Measurements from ENCODE around the gene ME1.
A peak's percentile ranks its signal among the peaks of the same experiment; 100 is the strongest.

The ME1 gene

DNA sequence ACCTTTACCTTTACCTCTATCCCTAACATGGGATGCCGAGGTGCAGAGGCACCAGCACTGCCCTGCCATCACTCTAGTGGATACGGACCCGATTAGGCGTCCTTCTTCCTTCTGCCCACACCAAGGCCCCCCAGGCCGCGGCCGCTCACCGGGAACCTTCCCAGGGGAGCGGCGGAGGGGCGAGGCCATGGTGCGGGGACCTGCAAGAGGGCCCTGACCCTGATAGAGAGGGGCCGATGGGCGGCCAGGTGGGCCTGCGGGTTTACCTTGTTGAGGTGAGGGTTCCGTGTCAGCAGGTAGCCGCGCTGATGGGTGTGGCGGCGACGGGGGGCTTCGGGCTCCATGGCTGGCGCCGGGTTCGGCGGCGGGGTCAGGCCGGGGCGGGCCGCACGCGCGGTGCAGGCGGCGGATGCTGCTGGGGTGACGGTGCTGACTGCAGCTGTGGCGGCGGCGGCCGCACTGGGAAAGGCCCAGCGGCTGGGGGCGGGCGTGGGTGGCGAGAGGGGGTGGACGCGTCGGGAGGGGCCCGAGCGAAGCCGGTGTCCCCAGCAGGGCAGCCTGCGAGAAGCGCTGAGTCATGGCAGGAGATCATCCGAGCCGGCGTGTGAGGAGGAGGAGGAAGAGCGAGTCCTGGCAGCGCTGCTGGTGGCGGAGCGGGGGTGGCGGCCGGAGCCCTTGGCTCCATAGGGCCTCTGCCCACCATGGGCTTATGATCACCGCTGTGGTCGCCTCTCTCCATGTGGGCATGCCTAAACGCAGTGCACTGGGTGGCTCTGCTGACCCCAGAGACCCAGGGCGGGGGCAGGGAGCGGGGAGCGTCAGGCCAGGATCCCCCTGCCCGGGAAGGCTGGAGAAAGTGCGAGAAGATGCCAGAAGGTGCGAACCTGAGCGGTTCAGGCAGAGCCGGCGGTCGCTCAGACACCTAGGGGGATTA lies at the start of gene ME1:
TSS of gene ME1 (minus strand) at position 441 of the 934 bp plus-strand sequence. CDS start at position 344, 97 bp downstream.
- Mint-ChIP-seq H3K4me1 (peaks cover 3 to 7% of the 10 kb centered on the region in 2 donors), H3K9me3 (peaks cover 1 to 5% of the 10 kb centered on the region in 2 donors), H3K36me3 (peaks cover 0 to 3% of the 10 kb centered on the region in 2 donors), H3K27ac (peak within 1 kb of the TSS; percentile 37), H3K4me3 (peak within 1 kb of the TSS in 1 of 2 donors; percentile 69), H3K27me3 (peaks cover 29 to 33% of the 10 kb centered on the region in 2 donors)
- ATAC-seq (replicated peaks) = peak; percentile 68 to 74
- DNase-seq = peak; percentile 1

DNA sequence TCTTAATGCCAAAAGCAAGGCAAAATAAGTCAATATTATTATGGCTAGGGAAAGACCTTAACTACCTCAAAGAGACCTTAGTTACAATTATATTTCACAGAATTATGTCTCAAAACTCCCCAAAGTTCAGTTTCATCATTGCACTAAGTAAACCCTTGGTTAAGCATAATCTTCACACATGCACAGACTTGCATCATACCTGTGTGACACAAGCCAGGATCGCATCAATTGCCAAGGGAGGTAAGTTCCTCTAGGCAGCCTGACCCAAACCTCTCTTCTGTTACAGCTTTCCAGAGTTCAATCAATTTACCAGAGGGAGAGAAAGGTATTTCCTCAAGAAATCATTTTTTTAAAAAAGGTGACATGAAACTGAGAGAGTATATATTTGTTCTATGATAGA lies 49.6 kb upstream of the ME1 start:
- no peak for DNase-seq
- no peak for ATAC-seq (replicated peaks)
- Mint-ChIP-seq H3K4me3 (no peak overlapping the region), H3K36me3 (no peaks in the 10 kb centered on the region), H3K27ac (no peak overlapping the region), H3K4me1 (no peaks in the 10 kb centered on the region), H3K27me3 (peaks cover 0 to 6% of the 10 kb centered on the region in 2 donors), H3K9me3 (peaks cover under 1 to 2% of the 10 kb centered on the region in 2 donors)

DNA sequence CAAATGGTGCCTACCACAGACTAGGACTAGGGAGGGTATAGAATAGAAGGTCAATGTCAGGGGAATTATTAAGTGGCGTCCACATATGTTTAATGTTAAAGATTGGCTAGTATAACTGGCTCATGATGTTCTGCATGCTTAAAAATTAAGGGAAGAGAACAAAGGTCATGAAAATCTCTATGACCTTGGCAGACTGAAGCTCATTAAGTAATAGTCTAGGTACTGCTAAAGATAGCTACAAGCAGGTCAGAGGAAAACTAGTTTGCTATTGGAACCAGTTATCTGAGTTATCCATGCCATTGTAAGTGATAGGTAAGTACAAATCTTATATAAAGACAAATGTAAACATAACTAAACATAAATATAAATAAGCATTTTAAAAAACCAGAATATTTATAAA lies 48.5 kb upstream of the ME1 start:
- Mint-ChIP-seq H3K9me3 (no peaks in the 10 kb centered on the region), H3K27ac (no peak overlapping the region), H3K27me3 (peaks cover 0 to 6% of the 10 kb centered on the region in 2 donors), H3K36me3 (no peaks in the 10 kb centered on the region), H3K4me3 (no peak overlapping the region), H3K4me1 (no peaks in the 10 kb centered on the region)
- DNase-seq = no peak
- no peak for ATAC-seq (replicated peaks)

DNA sequence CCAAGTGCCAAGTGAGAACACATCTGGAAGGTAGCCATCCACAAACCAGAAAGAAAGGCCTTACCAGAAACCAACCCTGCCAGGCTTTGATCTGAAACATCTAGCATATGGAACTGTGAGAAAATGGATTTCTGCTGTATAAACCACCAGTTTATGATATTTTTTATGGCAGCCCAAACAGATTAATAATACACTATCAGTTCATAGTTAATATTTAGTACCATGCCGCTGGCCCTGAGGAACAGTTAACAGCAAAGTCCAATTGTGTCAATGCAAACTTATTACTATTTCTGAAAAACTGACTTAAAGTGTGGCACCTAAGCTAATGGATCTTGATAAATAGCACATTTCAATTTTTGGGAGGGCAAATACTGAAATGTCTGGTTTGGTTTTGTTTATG lies 46.1 kb upstream of the ME1 start:
- DNase-seq (no peak), ATAC-seq (replicated peaks) (no peak)
- Mint-ChIP-seq H3K4me3 (no peak overlapping the region), H3K9me3 (peaks cover 0 to 1% of the 10 kb centered on the region in 2 donors), H3K27ac (no peak overlapping the region), H3K36me3 (no peaks in the 10 kb centered on the region), H3K27me3 (peaks cover 0 to 6% of the 10 kb centered on the region in 2 donors), H3K4me1 (no peaks in the 10 kb centered on the region)

DNA sequence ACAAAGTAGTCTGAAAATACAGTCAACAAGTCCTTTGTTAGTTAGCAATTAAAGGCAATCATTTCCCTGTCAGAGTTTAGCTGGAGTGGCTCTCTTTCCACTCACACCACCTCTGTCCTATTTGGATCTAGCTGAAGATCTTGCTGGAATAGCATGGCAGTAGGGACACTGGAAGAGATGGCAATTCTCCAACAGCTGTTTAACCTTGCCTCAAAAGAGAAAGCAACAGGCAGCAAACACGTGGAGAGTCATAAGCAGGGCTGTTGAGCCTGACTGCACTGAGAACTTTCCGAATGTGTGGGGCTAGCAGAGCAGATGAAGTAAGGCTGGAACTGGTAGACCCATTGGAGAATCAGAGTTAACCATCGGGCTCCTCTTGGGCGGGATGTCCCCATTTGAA lies 43.5 kb upstream of the ME1 start:
- H3K4me3 Mint-ChIP-seq = no peak overlapping the region
- no peaks in the 10 kb centered on the region for H3K4me1 Mint-ChIP-seq
- H3K36me3 Mint-ChIP-seq = no peaks in the 10 kb centered on the region
- ATAC-seq (replicated peaks) = no peak
- no peak for DNase-seq
- peaks cover 0 to 1% of the 10 kb centered on the region in 2 donors for H3K9me3 Mint-ChIP-seq
- no peak overlapping the region for H3K27ac Mint-ChIP-seq
- no peaks in the 10 kb centered on the region for H3K27me3 Mint-ChIP-seq

DNA sequence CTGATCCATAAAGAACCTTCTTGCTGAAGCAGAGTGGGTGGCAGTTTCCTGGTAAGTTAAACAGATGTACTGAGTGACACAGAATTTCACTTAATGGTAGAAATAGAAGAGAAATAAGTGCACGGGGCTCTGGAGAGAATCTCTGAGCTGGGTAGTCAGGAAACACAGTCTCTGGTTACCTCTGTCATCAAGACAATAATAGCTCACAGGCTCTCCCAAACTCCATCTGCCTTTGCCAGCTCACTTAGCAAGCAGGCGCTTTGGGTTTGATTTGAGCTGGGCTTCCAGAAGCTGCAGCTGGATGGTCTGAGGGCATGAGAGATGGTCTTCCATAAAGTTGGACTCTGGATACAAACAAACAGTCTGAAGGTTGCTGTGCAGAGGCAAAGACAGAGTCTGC lies 41.9 kb upstream of the ME1 start:
- H3K4me1 Mint-ChIP-seq = no peaks in the 10 kb centered on the region
- no peaks in the 10 kb centered on the region for H3K27me3 Mint-ChIP-seq

DNA sequence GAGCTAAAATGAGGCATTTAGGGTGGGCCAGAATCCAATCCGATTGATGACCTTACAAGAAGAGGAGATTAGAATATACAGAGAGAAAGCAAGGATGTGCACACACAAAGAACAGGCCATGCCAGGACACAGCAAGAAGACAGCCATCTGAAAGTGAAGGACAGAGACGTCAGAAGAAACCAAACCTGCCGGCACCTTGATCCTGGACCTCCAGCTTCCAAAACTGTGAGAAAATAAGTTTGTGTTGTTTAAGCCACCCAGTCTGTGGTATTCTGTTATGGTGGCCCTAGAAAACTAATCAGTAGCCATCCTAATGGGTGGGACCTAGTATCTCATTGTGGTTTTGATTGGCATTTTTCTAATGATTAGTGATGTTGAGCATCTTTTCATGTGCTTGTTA lies 39.7 kb upstream of the ME1 start:
- ATAC-seq (replicated peaks) = no peak
- H3K4me1 Mint-ChIP-seq = no peaks in the 10 kb centered on the region
- H3K9me3 Mint-ChIP-seq = peaks cover 0 to 1% of the 10 kb centered on the region in 2 donors
- no peak overlapping the region for H3K27ac Mint-ChIP-seq
- H3K27me3 Mint-ChIP-seq = no peaks in the 10 kb centered on the region
- no peak for DNase-seq
- H3K4me3 Mint-ChIP-seq = no peak overlapping the region
- H3K36me3 Mint-ChIP-seq = no peaks in the 10 kb centered on the region

More for the DNA sequence above, 41.9 kb upstream of the ME1 start:
- Mint-ChIP-seq H3K4me3 (no peak overlapping the region), H3K9me3 (peaks cover 0 to 1% of the 10 kb centered on the region in 2 donors), H3K36me3 (no peaks in the 10 kb centered on the region), H3K27ac (no peak overlapping the region)
- ATAC-seq (replicated peaks) (no peak), DNase-seq (no peak)

DNA sequence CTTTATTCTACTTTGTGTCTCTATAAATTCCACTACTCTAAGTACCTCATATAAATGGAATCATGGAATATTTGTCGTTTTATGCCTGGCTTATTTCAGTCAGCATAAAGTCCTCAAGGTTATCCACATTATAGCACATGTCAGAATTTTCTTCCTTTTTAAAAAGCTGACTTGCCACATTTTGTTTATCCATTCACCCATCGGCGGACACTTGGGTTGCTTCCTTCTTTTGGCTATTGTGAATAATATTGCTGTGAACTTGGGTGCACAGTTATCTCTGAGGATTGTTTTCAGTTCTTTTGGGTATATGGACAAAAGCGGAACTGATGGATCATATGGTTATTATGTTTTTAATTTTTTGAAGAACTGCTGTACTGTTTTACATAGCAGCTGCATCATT lies 39.1 kb upstream of the ME1 start:
- Mint-ChIP-seq H3K4me1 (no peaks in the 10 kb centered on the region), H3K9me3 (peaks cover 0 to 1% of the 10 kb centered on the region in 2 donors), H3K4me3 (no peak overlapping the region), H3K27ac (no peak overlapping the region), H3K36me3 (no peaks in the 10 kb centered on the region), H3K27me3 (no peaks in the 10 kb centered on the region)
- DNase-seq (no peak), ATAC-seq (replicated peaks) (no peak)

DNA sequence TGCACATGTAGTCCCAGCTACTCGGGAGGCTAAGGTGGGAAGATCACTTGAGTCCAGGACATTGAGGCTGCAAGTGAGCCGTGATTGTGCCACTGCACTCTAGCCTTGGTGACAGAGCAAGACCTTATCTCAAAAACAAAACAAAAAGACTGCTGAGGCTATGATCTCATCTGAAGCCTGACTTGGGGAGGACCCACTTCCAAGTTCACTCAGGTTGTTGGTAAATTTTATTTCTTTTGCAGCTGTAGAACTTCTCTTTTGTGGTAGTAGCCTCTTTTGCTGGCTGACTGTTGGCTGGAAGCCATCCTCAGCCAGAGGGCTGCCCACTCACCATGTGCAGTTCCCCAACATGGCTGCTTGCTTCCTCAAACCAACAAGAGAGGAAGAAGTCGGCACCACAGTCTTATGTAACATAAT lies 36.8 kb upstream of the ME1 start:
- H3K27me3 Mint-ChIP-seq = no peaks in the 10 kb centered on the region
- H3K9me3 Mint-ChIP-seq = peaks cover 0 to 1% of the 10 kb centered on the region in 2 donors
- no peaks in the 10 kb centered on the region for H3K36me3 Mint-ChIP-seq
- no peaks in the 10 kb centered on the region for H3K4me1 Mint-ChIP-seq
- peak in 1 of 2 donors; percentile 27 for ATAC-seq (replicated peaks)
- no peak overlapping the region for H3K27ac Mint-ChIP-seq
- no peak overlapping the region for H3K4me3 Mint-ChIP-seq
- DNase-seq = no peak

DNA sequence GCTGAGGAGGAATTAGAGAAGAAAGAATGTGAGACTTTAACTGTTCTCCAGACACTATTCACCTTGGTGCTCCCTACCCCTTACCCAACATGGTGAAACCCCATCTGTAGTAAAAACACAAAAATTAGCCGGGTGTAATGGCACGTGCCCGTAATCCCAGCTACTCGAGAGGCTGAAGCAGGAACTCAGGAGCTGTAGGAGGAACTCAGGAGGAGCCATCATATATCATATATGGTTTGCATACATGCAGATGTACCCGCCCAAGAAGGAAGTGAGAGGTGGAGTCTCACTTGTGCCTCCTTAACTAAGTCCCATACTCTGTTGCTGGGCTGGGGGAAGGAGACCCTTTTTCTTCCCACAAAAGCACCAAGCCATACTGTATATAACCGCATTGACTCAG lies 35.5 kb upstream of the ME1 start:
- Mint-ChIP-seq H3K27me3 (no peaks in the 10 kb centered on the region), H3K36me3 (no peaks in the 10 kb centered on the region), H3K4me3 (no peak overlapping the region), H3K4me1 (no peaks in the 10 kb centered on the region), H3K9me3 (no peaks in the 10 kb centered on the region), H3K27ac (no peak overlapping the region)
- no peak for DNase-seq
- no peak for ATAC-seq (replicated peaks)

DNA sequence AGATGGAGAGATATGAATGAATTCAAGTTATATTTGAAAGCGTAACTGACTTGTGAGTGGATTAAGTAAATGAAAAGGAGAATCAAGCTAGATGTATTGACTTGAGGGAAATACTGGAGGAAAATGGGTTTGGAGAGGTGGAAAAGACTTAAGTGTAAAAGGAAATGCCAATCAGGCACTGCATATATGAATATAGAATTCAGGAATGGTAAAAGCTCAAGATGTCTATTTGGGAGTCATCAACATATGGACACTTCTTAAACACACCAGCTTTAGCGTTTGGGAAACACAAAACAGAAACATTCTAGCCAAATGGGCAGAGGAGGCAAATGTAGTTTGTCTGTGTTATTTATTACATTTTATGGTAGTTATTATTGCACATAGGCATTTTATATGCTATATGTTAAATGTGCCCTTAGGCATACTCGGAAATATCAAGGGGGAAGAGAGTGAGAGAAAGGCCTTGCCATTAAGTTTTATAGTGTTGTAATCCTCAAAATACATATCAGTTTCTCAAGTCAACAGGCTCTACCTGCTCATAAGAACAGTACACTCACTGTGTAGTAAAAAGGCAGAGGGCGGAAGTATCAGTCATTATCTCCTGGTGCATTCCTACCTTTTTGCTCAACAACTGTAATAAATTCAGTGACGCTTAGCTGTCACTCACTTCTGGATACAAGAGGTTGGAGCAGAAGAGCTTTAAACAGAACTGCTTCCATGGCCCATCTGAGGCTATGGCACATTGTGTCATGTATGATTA lies 33.7 kb upstream of the ME1 start:
- no peaks in the 10 kb centered on the region for H3K4me1 Mint-ChIP-seq
- DNase-seq = no peak
- H3K27ac Mint-ChIP-seq = no peak overlapping the region

DNA sequence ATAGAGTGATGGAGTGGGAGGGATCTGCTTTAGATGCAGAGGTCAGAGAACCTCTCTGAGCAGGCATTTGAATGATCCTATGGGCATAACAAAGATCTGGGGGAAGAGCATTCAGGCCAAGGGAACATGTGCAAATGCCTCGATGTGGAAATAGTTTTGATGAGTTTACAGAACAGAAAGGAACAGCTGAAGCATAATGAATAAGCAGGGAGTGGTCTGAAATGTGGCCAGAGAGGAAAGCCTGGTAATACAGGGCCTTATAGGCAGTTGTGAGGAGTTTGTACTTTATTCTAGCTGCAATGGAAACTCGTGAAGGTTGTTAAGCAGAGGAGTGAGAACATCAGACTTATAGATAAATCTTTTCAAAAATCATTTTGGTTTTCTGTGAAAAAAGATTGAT lies 33.0 kb upstream of the ME1 start:
- ATAC-seq (replicated peaks) (no peak), DNase-seq (no peak)
- no peak overlapping the region for H3K27ac Mint-ChIP-seq
- no peaks in the 10 kb centered on the region for H3K9me3 Mint-ChIP-seq
- no peak overlapping the region for H3K4me3 Mint-ChIP-seq
- H3K4me1 Mint-ChIP-seq = no peaks in the 10 kb centered on the region
- H3K27me3 Mint-ChIP-seq = peaks cover 0 to 5% of the 10 kb centered on the region in 2 donors
- H3K36me3 Mint-ChIP-seq = no peaks in the 10 kb centered on the region

More for the DNA sequence above, 33.7 kb upstream of the ME1 start:
- H3K9me3 Mint-ChIP-seq = no peaks in the 10 kb centered on the region
- peaks cover 0 to 4% of the 10 kb centered on the region in 2 donors for H3K27me3 Mint-ChIP-seq
- ATAC-seq (replicated peaks) = no peak
- H3K4me3 Mint-ChIP-seq = no peak overlapping the region
- no peaks in the 10 kb centered on the region for H3K36me3 Mint-ChIP-seq

DNA sequence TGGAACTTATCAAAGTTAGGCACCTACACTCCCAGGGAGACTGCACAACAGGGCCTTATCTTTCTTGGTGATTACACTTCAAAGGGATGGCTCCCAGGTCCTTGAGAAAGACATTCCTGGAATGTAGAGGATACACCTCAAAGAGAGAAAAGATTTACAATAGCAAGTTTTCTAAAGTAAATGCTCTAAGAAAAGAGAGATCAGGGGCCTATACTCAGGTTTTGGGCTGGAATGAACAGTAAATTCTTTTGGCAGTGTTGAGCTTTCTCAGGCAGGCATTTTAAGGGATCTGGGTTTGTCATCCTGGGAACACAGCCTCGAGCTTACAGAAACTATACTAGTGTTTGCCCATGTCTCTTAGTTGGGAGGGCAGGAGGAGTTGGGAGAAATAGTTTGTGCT lies 31.7 kb upstream of the ME1 start:
- Mint-ChIP-seq H3K9me3 (no peaks in the 10 kb centered on the region), H3K4me3 (no peak overlapping the region), H3K36me3 (no peaks in the 10 kb centered on the region), H3K27ac (no peak overlapping the region), H3K4me1 (no peaks in the 10 kb centered on the region), H3K27me3 (peaks cover 0 to 5% of the 10 kb centered on the region in 2 donors)
- ATAC-seq (replicated peaks) (no peak), DNase-seq (no peak)

DNA sequence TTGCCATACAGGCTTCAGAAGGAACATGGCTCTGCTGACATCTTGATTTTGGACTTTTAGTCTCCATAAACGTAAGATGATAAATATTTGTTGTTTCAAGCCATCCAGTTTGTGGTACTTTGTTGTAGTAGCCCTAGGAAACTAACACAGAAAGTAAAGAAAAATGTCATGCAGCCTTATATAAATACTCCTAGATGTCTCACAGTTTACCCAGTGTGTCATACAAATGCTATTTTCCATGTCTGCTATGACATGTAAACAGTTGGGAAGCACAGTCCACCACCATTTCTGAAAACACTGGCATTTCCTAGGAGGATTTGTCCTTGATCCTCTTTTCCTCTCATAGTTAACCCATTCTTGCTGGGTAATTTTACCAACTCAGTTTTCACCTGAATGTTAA lies 30.6 kb upstream of the ME1 start:
- Mint-ChIP-seq H3K9me3 (no peaks in the 10 kb centered on the region), H3K36me3 (no peaks in the 10 kb centered on the region), H3K4me3 (no peak overlapping the region), H3K4me1 (no peaks in the 10 kb centered on the region), H3K27me3 (peaks cover 0 to 5% of the 10 kb centered on the region in 2 donors), H3K27ac (no peak overlapping the region)
- DNase-seq (no peak), ATAC-seq (replicated peaks) (no peak)
